Measurements from ENCODE around the gene ADGRG2. TPM values are rescaled to one million over a fixed set of nuclear protein-coding genes. Genes with fewer than 3 reads are reported as not detected.

ADGRG2 gene
- total RNA-seq, 1 experiment from 2014 or later: 8.2 TPM

DNA sequence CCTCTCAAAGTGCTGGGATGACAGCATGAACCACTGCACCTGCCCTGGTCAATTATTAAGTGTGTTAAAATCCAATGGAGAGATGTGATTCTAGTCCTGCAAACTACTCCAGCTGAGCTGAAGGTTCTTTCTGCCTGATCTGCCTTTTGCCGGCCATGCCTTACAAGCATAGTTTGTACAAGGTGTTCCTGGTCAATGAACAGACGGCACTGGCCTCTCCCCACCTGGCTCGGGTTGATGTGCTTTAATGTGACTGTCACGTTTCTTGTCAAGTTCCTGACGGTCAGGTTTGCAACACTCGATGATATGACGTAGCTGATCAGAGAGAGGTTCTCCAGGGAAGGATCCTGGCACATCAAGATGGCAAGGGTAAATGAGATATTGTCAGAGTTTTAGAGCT lies 115.3 kb downstream of the ADGRG2 start (continued):
- no peak for TF ChIP-seq ZNF281 (CRISPR knock-in tag; IDR thresholded peaks at IDR 0.05)
- TF ChIP-seq, protein P1, sequence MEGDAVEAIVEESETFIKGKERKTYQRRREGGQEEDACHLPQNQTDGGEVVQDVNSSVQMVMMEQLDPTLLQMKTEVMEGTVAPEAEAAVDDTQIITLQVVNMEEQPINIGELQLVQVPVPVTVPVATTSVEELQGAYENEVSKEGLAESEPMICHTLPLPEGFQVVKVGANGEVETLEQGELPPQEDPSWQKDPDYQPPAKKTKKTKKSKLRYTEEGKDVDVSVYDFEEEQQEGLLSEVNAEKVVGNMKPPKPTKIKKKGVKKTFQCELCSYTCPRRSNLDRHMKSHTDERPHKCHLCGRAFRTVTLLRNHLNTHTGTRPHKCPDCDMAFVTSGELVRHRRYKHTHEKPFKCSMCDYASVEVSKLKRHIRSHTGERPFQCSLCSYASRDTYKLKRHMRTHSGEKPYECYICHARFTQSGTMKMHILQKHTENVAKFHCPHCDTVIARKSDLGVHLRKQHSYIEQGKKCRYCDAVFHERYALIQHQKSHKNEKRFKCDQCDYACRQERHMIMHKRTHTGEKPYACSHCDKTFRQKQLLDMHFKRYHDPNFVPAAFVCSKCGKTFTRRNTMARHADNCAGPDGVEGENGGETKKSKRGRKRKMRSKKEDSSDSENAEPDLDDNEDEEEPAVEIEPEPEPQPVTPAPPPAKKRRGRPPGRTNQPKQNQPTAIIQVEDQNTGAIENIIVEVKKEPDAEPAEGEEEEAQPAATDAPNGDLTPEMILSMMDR (IDR thresholded peaks at IDR 0.05): no peak

GRCh38 chrX:19005909-19006308 lies 116.4 kb downstream of the ADGRG2 start:
- no peaks in the 10 kb centered on the region; the same call in 1 of the 2 replicates for H3K36me3 Mint-ChIP-seq
- no peaks in the 10 kb centered on the region for H3K9me3 Mint-ChIP-seq
- POLR2A ChIA-PET: interaction anchor here (0.6 kb wide), 1 partner anchor 262 kb away, joined by 4 read pairs; no protein-coding TSS in a partner anchor
- DNase-seq (ENCODE audit: low spot score) (no peak), ATAC-seq (no peak)
- H3K27me3 Mint-ChIP-seq (ENCODE audit: low read depth): no peaks in the 10 kb centered on the region
- H3K4me1 Mint-ChIP-seq: no peaks in the 10 kb centered on the region
- CTCF ChIA-PET: interaction anchor here (1.1 kb wide), 1 partner anchor 188 kb away, joined by 4 read pairs; no protein-coding TSS in a partner anchor
- no peak overlapping the region for H3K4me3 Mint-ChIP-seq
- no peak overlapping the region for H3K27ac Mint-ChIP-seq
- TF ChIP-seq, protein P2, sequence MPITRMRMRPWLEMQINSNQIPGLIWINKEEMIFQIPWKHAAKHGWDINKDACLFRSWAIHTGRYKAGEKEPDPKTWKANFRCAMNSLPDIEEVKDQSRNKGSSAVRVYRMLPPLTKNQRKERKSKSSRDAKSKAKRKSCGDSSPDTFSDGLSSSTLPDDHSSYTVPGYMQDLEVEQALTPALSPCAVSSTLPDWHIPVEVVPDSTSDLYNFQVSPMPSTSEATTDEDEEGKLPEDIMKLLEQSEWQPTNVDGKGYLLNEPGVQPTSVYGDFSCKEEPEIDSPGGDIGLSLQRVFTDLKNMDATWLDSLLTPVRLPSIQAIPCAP (CRISPR knock-in tag; IDR thresholded peaks at IDR 0.05): no peak
- TF ChIP-seq, protein P3, sequence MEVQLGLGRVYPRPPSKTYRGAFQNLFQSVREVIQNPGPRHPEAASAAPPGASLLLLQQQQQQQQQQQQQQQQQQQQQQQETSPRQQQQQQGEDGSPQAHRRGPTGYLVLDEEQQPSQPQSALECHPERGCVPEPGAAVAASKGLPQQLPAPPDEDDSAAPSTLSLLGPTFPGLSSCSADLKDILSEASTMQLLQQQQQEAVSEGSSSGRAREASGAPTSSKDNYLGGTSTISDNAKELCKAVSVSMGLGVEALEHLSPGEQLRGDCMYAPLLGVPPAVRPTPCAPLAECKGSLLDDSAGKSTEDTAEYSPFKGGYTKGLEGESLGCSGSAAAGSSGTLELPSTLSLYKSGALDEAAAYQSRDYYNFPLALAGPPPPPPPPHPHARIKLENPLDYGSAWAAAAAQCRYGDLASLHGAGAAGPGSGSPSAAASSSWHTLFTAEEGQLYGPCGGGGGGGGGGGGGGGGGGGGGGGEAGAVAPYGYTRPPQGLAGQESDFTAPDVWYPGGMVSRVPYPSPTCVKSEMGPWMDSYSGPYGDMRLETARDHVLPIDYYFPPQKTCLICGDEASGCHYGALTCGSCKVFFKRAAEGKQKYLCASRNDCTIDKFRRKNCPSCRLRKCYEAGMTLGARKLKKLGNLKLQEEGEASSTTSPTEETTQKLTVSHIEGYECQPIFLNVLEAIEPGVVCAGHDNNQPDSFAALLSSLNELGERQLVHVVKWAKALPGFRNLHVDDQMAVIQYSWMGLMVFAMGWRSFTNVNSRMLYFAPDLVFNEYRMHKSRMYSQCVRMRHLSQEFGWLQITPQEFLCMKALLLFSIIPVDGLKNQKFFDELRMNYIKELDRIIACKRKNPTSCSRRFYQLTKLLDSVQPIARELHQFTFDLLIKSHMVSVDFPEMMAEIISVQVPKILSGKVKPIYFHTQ (CRISPR knock-in tag; IDR thresholded peaks at IDR 0.05): no peak
- no peak for TF ChIP-seq HMGA2 (CRISPR knock-in tag; IDR thresholded peaks at IDR 0.05)
- TF ChIP-seq CREM (CRISPR knock-in tag; IDR thresholded peaks at IDR 0.05): no peak
- no peak for TF ChIP-seq ELF4 (CRISPR knock-in tag; IDR thresholded peaks at IDR 0.05; ENCODE audit: low read depth)
- no peak for TF ChIP-seq NR3C1 (CRISPR knock-in tag; conservative IDR thresholded peaks at IDR 0.05; ENCODE audit: low read depth)
- no peak for TF ChIP-seq KAT7 (CRISPR knock-in tag; IDR thresholded peaks at IDR 0.05; ENCODE audit: borderline replicate concordance)
- no peak for TF ChIP-seq JUN (CRISPR knock-in tag; IDR thresholded peaks at IDR 0.05)
- TF ChIP-seq FOXP4 (CRISPR knock-in tag; IDR thresholded peaks at IDR 0.05): no peak
- no peak for TF ChIP-seq FOXK1 (CRISPR knock-in tag; IDR thresholded peaks at IDR 0.05)
- TF ChIP-seq NR2C2 (CRISPR knock-in tag; IDR thresholded peaks at IDR 0.05): no peak
- no peak for TF ChIP-seq GABPB1 (CRISPR knock-in tag; IDR thresholded peaks at IDR 0.05)
- TF ChIP-seq, protein P4, sequence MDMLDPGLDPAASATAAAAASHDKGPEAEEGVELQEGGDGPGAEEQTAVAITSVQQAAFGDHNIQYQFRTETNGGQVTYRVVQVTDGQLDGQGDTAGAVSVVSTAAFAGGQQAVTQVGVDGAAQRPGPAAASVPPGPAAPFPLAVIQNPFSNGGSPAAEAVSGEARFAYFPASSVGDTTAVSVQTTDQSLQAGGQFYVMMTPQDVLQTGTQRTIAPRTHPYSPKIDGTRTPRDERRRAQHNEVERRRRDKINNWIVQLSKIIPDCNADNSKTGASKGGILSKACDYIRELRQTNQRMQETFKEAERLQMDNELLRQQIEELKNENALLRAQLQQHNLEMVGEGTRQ (CRISPR knock-in tag; IDR thresholded peaks at IDR 0.05): no peak
- no peak for TF ChIP-seq JAZF1 (CRISPR knock-in tag; IDR thresholded peaks at IDR 0.05)

Data from WTC11 (cell line).